ENCODE results near the gene NRXN3. TPM values are rescaled to one million over a fixed set of nuclear protein-coding genes. Genes with fewer than 3 reads are reported as not detected.
A peak's percentile ranks its signal among the peaks of the same experiment; 100 is the strongest.

Gene NRXN3
- total RNA-seq, 1 donor from 2014 or later: 5.9 TPM

- H3K36me3 Mint-ChIP-seq: no peaks in the 10 kb centered on the region
- no peak for TF ChIP-seq CTCF (IDR thresholded peaks at IDR 0.05)
- TF ChIP-seq EZH2 (IDR thresholded peaks at IDR 0.05): no peak
- no peak for TF ChIP-seq EZH2phosphoT487 (IDR thresholded peaks at IDR 0.05)
- peaks cover 45% of the 10 kb centered on the region for H3K4me1 ChIP-seq
- peaks cover 32% of the 10 kb centered on the region for H3K4me1 Mint-ChIP-seq
- H3K27ac ChIP-seq: no peak overlapping the region
- H3K9me3 Mint-ChIP-seq: no peaks in the 10 kb centered on the region
- no peaks in the 10 kb centered on the region for H3K79me2 ChIP-seq (ENCODE audit: low read depth)
- H3K9me3 ChIP-seq (ENCODE audit: low read depth): no peaks in the 10 kb centered on the region
- H3K9ac ChIP-seq: no peak overlapping the region
- peaks cover 3% of the 10 kb centered on the region for H3K27me3 Mint-ChIP-seq (ENCODE audit: insufficient read depth, low read depth)
- peak overlapping the region; percentile 71 for H3K4me2 ChIP-seq
- H3K27ac Mint-ChIP-seq: no peak overlapping the region
- H3K4me3 ChIP-seq: no peak overlapping the region
- H3F3A ChIP-seq (ENCODE audit: low read depth): peaks cover 11% of the 10 kb centered on the region
- H4K20me1 ChIP-seq (ENCODE audit: low read depth): no peaks in the 10 kb centered on the region
- no peaks in the 10 kb centered on the region for H3K27me3 ChIP-seq
- H3K4me3 Mint-ChIP-seq: no peak overlapping the region
- no peak for DNase-seq (ENCODE audit: low spot score)
- H2AFZ ChIP-seq (replicated peaks): no peak overlapping the region
- H3K36me3 ChIP-seq: no peaks in the 10 kb centered on the region
Measured at GRCh38 chr14:78316786-78317185, 146.6 kb downstream of the NRXN3 start.

- peaks cover 11% of the 10 kb centered on the region for H3F3A ChIP-seq (ENCODE audit: low read depth)
- Mint-ChIP-seq H3K36me3 (no peaks in the 10 kb centered on the region), H3K27me3 (ENCODE audit: insufficient read depth, low read depth) (peaks cover 3% of the 10 kb centered on the region), H3K9me3 (no peaks in the 10 kb centered on the region), H3K4me3 (no peak overlapping the region), H3K4me1 (peaks cover 29% of the 10 kb centered on the region), H3K27ac (no peak overlapping the region)
- peak overlapping the region; percentile 30 for H3K4me2 ChIP-seq
- no peaks in the 10 kb centered on the region for H3K79me2 ChIP-seq (ENCODE audit: low read depth)
- H3K36me3 ChIP-seq: no peaks in the 10 kb centered on the region
- no peaks in the 10 kb centered on the region for H4K20me1 ChIP-seq (ENCODE audit: low read depth)
- no peak overlapping the region for H2AFZ ChIP-seq (replicated peaks)
- no peaks in the 10 kb centered on the region for H3K9me3 ChIP-seq (ENCODE audit: low read depth)
- H3K27ac ChIP-seq: no peak overlapping the region
- TF ChIP-seq EZH2 (IDR thresholded peaks at IDR 0.05) (no peak), EZH2phosphoT487 (IDR thresholded peaks at IDR 0.05) (no peak), CTCF (IDR thresholded peaks at IDR 0.05) (no peak)
- no peaks in the 10 kb centered on the region for H3K27me3 ChIP-seq
- no peak for DNase-seq (ENCODE audit: low spot score)
- H3K4me1 ChIP-seq: peaks cover 35% of the 10 kb centered on the region
- H3K9ac ChIP-seq: no peak overlapping the region
- H3K4me3 ChIP-seq: no peak overlapping the region
Measured at GRCh38 chr14:78319406-78319805, 149.2 kb downstream of the NRXN3 start.

- peak; percentile 11 for DNase-seq (ENCODE audit: low spot score)
- no peaks in the 10 kb centered on the region for H3K36me3 Mint-ChIP-seq
- H3K27ac Mint-ChIP-seq: peak overlapping the region; percentile 6
- Histone ChIP-seq H3K9me3 (ENCODE audit: low read depth) (no peaks in the 10 kb centered on the region), H4K20me1 (ENCODE audit: low read depth) (no peaks in the 10 kb centered on the region), H3K79me2 (ENCODE audit: low read depth) (no peaks in the 10 kb centered on the region), H3K4me1 (peaks cover 32% of the 10 kb centered on the region), H3K36me3 (no peaks in the 10 kb centered on the region), H3K27me3 (no peaks in the 10 kb centered on the region), H3K9ac (no peak overlapping the region), H3K4me3 (no peak overlapping the region), H3K4me2 (peak overlapping the region; percentile 30), H2AFZ (replicated peaks) (no peak overlapping the region), H3K27ac (no peak overlapping the region), H3F3A (ENCODE audit: low read depth) (peaks cover 9% of the 10 kb centered on the region)
- H3K27me3 Mint-ChIP-seq (ENCODE audit: insufficient read depth, low read depth): peaks cover 3% of the 10 kb centered on the region
- H3K4me1 Mint-ChIP-seq: peaks cover 29% of the 10 kb centered on the region
- no peaks in the 10 kb centered on the region for H3K9me3 Mint-ChIP-seq
- H3K4me3 Mint-ChIP-seq: peak overlapping the region; percentile 25
- TF ChIP-seq EZH2 (IDR thresholded peaks at IDR 0.05) (no peak), EZH2phosphoT487 (IDR thresholded peaks at IDR 0.05) (no peak), CTCF (IDR thresholded peaks at IDR 0.05) (no peak)
Measured at GRCh38 chr14:78319887-78320635, 149.9 kb downstream of the NRXN3 start.
